ENCODE data around the gene ERC2.
A peak's percentile ranks its signal among the peaks of the same experiment; 100 is the strongest.

The ERC2 gene

DNA sequence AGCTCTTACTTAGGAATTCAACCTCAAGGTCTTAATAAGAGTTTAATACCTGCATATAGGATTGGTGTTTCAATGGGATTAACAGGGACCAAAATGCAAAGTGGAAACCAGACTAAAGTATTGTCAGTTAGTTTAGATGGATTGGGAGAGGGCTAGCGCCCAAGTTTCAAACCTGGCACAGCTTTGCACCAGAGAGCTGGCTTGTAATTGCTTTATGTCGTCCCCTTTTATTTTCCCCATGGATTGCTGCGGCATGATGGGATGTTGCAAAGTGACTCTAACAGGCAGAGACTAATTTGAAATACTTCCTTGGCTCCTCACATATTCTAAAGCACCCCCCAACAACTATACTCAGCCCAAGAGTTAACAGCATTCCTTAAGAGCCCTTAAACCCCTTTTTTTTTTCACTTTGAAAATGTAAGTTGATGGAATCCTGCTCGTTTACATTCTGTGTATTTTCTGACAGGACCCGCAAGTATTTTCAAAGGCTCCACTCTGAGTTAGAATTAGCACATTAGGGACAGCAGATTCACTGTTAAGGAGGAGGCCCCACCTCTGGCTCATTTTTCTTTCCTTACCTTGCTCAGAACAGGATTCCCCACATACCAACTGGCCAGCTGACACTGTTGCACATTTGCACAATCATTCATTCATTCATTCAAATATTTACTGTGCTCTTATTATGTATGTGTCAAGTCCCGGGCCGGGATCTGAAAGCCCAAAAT is 214.2 kb downstream of the ERC2 start:
- in situ Hi-C loops (cut with HindIII; ENCODE audit: low sequenced_read_pairs), result loop anchor here (25.0 kb wide), 1 partner anchor 767 kb away; the partner anchor contains the start of gene WNT5A
- no peak overlapping the region for H3K4me3 ChIP-seq (ENCODE audit: low read depth, low read length)
- TF ChIP-seq, protein P1, sequence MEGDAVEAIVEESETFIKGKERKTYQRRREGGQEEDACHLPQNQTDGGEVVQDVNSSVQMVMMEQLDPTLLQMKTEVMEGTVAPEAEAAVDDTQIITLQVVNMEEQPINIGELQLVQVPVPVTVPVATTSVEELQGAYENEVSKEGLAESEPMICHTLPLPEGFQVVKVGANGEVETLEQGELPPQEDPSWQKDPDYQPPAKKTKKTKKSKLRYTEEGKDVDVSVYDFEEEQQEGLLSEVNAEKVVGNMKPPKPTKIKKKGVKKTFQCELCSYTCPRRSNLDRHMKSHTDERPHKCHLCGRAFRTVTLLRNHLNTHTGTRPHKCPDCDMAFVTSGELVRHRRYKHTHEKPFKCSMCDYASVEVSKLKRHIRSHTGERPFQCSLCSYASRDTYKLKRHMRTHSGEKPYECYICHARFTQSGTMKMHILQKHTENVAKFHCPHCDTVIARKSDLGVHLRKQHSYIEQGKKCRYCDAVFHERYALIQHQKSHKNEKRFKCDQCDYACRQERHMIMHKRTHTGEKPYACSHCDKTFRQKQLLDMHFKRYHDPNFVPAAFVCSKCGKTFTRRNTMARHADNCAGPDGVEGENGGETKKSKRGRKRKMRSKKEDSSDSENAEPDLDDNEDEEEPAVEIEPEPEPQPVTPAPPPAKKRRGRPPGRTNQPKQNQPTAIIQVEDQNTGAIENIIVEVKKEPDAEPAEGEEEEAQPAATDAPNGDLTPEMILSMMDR (IDR thresholded peaks at IDR 0.05; ENCODE audit: low read depth, low read length, missing control alignments), result no peak
- DNase-seq (ENCODE audit: low read depth), result no peak

- peak; percentile 43 for DNase-seq (ENCODE audit: low read depth)
- in situ Hi-C loops (cut with HindIII; ENCODE audit: low sequenced_read_pairs), result loop anchor here (25.0 kb wide), 1 partner anchor 764 kb away; the partner anchor contains the start of gene WNT5A
- TF ChIP-seq, protein P1 (IDR thresholded peaks at IDR 0.05; ENCODE audit: low read depth, low read length, missing control alignments), result peak; percentile 72
- H3K4me3 ChIP-seq (ENCODE audit: low read depth, low read length), result no peak overlapping the region
Measured at GRCh38 chr3:56251343-56251945, 216.8 kb downstream of the ERC2 start.

DNA sequence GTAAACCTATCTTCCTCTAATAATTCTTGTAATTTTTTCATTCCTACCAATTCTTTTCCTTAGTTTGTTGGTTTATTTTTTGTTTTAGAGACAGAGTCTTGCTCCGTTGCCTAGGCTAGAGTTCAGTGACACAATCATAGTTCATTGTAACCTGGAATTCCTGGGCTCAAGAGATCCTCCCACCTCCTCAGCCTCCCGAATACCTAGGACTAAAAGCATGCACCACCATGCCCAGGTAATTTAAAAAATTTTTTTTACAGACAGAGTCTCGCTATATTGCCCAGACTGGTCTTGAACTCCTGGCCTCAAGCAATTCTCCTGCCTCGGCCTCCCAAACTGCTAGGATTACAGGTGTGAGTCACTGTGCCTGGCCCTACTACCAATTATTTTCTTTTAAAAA is 220.2 kb downstream of the ERC2 start:
- in situ Hi-C loops (cut with HindIII; ENCODE audit: low sequenced_read_pairs), result no loop called here
- TF ChIP-seq, protein P1 (IDR thresholded peaks at IDR 0.05; ENCODE audit: low read depth, low read length, missing control alignments), result no peak

DNA sequence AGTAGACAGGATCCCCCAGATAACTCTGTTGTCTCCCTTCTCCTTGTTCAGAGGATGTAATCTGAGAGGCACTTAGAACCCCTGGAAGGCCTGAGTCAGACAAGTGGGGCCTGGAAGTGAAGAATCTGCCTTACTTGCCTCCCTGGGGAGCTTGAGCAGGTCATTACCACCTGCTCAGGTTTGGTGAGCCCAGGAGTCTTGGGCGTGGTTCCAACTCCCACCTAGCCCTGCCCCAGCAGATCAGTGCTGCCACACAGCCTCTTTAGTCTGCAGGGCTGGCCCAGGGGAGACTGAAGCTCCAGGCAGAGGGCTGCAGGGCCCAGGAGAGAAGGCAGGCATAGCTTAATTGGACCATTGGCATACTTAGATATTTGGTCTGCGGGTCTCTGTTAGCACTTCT is 230.0 kb downstream of the ERC2 start:
- DNase-seq (ENCODE audit: low read depth), result no peak
- no peak overlapping the region for H3K4me3 ChIP-seq (ENCODE audit: low read depth, low read length)
- in situ Hi-C loops (cut with HindIII; ENCODE audit: low sequenced_read_pairs), result no loop called here
- TF ChIP-seq, protein P1 (IDR thresholded peaks at IDR 0.05; ENCODE audit: low read depth, low read length, missing control alignments), result no peak

More for the DNA sequence above, 220.2 kb downstream of the ERC2 start:
- H3K4me3 ChIP-seq (ENCODE audit: low read depth, low read length), result no peak overlapping the region
- DNase-seq (ENCODE audit: low read depth), result no peak

GRCh38 chr3:56233742-56234141 is 234.5 kb downstream of the ERC2 start:
- TF ChIP-seq, protein P1 (IDR thresholded peaks at IDR 0.05; ENCODE audit: low read depth, low read length, missing control alignments), result no peak
- no peak for DNase-seq (ENCODE audit: low read depth)
- no peak overlapping the region for H3K4me3 ChIP-seq (ENCODE audit: low read depth, low read length)
- in situ Hi-C loops (cut with HindIII; ENCODE audit: low sequenced_read_pairs), result no loop called here

DNA sequence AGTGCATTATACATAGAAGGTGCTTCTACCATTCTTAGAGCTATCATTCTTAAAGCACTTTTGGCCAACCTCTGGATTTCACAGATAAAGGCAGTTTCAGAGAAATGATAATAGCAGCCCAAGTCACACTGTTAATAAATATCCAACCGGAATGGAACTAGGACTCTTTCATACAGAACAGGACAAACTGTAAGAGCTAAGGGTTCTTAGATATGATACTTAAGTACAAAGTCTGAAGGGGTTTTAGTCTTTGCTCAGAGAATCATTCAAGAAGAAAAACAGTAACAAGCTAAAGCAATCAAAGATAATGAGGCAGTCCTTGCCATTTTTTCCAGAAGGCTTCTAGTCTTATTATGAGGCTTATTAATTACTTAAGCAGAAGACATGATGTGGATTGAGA is 239.0 kb downstream of the ERC2 start:
- no peak overlapping the region for H3K4me3 ChIP-seq (ENCODE audit: low read depth, low read length)
- in situ Hi-C loops (cut with HindIII; ENCODE audit: low sequenced_read_pairs), result loop anchor here (10.0 kb wide), 1 partner anchor 65 kb away; no protein-coding TSS in a partner anchor
- DNase-seq (ENCODE audit: low read depth), result no peak
- TF ChIP-seq, protein P1 (IDR thresholded peaks at IDR 0.05; ENCODE audit: low read depth, low read length, missing control alignments), result no peak

Measured in astrocyte of the cerebellum (primary cell).